HL-60/S4 (cell line): Measurements from ENCODE around the gene FCSK.

Experiments used
- in situ Hi-C: fragments of 300-500 bp; cut with MboI; formaldehyde crosslinking; loops from 2 replicates; pipeline ENCODE4 v1.14.3; 2022; ENCODE audit warnings: low sequenced_read_pairs

Gene FCSK

DNA sequence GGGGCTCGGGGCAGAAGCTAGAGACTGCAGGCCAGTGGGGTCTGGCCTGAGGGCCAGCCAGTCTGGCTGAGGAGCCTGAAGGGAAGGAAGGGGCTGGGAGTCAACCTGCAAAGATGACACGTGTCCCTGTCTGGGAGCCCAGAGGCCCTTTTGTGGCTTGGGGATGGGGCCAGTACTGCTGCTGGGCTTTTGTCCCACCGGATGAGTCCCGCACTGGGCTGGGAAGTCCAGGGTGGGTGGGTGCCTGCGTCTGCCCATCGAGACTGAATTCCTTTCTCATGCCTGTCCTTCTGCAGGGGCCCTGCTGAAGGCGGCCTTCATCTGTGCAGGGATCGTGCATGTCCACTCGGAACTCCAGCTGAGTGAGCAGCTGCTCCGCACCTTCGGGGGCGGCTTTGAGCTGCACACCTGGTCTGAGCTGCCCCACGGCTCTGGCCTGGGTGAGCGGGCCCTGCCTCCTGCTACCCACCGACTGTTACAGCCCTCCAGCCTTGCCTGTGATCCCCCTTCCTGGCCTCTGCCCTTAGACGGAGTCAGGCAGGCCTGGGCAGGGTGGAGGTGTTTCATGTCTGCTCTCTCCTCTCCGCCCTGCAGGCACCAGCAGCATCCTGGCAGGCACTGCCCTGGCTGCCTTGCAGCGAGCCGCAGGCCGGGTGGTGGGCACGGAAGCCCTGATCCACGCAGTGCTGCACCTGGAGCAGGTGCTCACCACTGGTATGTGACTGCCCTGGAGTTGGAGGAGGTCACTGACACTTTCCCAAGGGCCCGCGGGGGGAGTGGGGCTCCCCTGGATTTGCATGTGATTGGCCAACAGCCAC lies 20.9 kb downstream of the FCSK start:
- in situ Hi-C loops: no loop called here

DNA sequence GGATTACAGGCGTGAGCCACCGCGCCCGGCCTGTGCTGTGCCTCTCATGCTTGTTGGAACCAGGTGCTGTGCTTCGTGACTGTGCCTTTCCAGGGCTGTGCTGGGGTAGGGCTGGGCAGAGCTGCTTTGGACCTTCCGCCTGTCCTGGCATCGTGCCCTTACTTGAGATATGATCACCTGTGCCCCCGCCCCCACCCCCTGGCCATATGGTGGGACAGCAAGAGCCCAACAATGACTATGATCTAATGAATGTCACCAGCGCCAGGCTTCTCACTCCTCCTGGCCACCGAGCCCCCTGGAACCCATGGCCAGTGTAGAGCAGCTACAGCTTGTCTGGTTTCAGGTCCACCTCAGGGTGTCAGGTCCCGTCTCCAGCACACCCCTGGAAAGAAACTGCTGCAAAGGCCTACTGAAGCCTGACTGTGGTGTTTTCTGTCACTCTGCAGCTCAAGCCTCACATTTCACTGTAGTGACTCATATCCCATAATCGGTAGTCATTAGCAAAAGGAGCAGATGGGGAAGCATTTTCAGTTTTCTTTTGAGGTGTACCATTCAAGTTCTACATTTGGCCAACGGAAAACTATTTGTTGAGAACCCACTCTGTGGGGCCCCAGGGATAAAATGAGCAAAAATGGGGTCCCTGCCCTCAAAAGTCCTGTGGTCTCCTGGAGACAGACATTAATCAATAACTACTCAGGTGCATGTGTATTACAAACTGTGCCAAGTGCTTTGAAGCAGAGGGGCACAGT lies 22.1 kb downstream of the FCSK start:
- in situ Hi-C loops: no loop called here

DNA sequence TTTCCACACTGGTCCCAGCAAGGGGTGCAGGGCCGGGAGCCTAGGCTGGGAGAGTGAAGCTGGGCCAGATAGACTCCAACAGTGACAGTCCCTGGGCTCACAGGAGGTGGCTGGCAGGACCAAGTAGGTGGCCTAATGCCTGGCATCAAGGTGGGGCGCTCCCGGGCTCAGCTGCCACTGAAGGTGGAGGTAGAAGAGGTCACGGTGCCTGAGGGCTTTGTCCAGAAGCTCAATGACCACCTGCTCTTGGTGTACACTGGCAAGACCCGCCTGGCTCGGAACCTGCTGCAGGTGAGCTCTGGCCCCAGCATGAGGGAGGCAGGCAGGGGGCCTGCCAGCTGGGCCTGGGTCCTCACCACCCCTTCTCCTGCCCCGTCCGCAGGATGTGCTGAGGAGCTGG lies 23.8 kb downstream of the FCSK start:
- in situ Hi-C loops: no loop called here

DNA sequence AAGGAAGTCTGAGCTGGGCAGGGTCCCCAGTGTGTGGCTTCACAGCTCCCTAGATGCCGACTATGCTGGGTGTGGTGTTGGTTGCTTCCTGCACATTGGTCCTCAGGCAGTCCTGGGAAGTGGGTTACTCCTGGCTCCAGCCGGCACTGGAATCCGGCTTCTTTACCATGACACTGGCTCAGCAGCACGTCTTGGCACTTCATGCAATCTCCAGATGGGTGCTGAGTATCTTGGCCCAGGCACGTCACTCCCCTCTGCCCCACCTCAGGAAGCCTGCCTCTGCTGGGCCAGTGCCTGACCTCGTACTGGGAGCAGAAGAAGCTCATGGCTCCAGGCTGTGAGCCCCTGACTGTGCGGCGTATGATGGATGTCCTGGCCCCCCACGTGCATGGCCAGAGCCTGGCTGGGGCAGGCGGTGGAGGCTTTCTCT lies 24.5 kb downstream of the FCSK start:
- in situ Hi-C loops: no loop called here

DNA sequence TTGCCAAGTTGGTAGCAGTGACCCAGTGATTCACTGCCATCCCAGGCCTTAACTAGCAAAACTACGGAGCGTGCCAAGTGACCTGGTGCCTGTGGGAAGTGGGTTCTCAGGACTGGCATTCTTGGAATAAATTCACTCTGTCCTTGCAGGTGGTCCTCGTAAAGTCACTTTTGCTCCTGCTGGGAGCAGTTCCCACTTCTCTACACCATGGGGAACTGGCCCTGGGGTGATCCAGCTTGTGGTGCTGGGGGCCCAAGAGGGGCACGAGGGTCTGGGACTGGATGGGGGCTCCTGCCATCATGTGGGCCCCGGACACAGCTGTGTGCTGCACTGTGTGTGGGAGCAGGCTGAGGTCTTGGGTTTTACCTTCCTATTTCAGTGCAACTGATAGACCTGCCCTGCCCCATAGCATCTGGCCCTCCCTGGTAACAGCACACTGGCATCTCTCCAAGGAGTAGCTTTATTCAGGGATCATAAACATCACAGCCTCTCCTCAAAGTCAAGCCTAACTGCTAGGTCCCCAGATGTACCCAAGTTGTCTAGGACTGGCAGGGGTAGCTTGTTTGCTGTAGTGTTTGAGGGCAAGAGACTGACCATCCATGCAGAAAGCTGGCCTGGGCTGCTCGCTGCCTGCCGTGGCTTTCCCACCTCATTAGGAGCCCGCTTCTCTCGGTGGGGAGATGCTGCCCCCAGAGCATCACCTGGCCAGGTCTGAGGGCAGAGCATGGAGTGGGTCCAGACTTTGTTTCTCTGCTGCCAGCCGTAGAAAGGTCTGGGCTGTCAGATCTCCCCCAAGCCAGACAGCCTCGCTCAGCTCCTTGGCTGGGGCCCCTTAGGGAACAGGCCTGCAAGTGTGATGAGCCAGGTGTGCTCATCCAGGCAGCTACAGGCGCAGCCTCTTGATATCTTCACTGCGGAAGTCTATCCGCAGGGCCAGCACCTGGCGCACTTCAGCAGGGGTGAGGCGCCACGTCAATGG lies 26.0 kb downstream of the FCSK start:
- in situ Hi-C loops: no loop called here

DNA sequence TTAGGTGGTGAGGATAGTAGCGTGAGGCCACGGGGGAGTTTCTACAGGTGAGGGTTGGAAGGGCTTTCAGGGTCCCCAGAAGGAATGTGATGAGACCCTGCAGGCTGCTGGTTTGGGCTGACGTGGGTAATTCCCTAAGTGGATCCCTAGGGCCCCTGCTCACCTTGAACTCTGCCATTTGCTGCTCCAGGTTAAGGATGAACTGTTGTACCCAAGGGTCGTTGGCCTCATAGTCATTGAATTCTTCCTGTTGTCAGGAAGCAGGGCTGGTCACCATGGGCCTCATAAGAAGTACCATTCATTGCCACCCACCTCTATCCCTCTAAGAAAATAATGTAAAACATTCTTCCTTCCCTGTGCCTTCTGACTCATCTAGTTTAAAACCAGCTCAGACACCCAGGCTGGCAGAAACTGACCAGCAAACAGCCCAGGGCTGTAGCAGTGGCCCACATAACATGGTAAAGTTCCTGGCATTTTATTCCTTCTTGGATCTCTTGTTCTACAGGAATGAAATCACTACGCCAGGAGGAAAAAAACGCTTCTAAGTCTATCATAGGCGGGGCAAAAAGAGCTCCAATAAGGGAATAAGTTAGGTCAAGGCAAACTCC lies 27.6 kb downstream of the FCSK start:
- in situ Hi-C loops: no loop called here

DNA sequence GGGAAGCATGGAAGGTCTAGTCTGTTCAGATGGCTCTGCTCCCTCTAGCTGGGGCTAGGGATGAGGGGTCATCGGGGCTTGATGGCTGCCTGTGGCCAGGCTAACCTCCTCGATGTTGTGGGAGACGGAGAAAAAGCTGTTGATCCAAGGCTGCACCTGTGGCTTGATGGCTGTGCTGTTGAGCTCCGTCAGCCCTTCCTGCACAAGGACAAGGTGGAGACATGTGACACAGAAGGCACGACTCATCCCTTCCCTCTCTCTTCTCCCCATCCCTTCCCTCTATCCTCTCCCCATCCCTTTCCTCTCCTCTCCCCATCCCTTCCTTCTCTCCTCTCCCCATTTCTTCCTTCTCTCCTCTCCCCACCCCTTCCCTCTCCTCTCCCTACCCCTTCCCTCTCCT lies 28.2 kb downstream of the FCSK start:
- in situ Hi-C loops: no loop called here

DNA sequence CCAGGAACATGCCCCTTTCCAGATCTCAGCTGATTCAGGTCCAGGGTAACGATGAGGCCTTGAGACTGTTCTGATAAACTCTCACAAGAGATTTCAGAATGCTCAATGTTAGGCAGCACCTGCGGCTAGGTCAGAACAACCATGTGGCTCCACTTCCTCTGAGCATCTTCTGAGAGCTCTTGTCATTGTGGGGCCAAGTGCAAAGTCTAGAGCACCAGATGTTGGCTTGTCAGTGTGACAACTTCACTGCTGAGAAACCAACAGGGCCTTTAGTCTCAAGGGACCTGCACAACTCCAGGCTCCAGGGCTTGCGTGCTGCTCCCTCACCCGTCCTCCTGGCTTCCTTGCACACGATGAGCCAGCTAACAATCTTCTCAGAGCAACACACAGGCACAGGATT lies 29.0 kb downstream of the FCSK start:
- in situ Hi-C loops: no loop called here

DNA sequence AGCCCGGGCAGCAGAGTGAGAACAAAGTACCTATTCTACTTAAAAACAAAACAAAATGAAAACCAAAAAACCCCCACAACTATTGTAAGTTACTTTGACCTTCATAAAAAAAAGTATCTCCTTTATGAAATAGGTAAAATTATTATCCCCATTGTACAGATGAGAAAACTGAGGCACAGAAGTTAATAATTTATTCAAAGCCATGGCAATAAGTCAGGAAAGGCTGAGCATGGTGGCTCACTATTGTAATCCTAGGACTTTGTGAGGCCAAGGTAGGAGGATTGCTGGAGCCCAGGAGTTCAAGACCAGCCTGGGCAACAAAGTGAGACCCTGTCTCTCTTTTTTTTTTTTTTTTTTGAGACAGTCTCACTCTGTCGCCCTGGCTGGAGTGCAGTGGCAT lies 30.5 kb downstream of the FCSK start:
- in situ Hi-C loops: no loop called here

DNA sequence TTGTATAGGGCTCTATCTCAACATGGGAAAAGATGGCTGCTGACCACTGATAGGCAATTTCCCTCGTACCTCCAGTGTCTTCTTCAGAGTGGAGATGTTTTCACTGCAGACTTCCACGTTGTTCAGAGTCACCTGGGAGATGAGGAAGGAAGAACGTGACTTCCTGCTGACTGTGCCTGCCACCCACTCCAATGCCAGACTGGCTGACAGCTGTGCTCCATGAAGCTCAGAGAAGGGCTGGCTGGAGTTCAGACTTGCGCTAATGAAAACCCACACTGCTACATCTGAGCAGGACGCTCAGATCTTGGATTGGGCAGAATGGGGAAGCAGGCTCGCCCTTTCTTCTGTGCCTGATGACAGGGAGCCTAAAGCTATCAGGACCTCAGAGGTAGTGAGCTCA lies 35.9 kb downstream of the FCSK start:
- in situ Hi-C loops: no loop called here

DNA sequence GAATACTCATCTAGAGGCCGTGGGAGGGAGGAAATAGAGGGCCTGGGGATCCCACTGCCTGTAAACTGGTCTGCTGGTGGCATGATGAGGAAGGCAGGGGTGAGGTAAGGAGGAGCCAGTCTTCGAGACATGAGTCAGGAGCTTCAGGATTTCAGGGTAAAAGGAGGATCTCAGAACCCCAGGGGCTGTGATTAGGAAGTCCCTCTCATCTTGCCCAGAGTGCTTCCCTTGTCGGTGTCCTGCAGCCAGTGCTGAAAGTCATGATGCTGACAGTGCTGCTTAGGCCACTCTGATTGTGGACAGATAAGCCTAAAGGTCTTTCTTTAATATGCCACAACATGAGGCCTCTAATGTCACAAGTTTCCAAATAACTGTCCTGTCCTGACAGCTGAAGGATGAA lies 39.4 kb downstream of the FCSK start:
- in situ Hi-C loops: no loop called here

DNA sequence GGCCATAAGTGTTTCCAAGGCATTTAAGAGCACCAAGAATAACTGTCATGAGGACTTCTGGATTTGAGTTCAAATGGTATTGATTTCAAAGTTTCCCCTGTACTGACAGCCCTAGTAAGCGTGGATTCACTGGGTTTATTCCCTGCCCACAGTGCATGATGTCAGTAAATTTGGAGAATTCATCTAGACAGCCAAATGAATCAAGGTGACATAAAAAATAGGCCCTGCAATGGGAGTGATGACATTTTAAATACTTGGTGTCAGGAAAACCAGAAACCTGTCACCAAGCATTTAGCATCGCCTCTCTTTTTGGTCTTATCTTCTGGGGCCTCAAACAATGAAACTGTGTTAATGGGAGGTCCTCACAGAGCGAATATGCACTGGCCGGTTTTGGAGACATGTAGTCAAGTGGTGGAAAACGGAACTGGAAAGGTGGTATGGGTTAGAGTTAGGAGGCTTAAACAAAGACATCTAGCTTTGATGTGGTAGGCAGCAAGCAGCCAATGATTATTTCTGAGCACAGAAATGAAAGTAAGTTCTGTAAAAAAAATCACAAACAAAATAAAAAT lies 39.9 kb downstream of the FCSK start:
- in situ Hi-C loops: no loop called here

DNA sequence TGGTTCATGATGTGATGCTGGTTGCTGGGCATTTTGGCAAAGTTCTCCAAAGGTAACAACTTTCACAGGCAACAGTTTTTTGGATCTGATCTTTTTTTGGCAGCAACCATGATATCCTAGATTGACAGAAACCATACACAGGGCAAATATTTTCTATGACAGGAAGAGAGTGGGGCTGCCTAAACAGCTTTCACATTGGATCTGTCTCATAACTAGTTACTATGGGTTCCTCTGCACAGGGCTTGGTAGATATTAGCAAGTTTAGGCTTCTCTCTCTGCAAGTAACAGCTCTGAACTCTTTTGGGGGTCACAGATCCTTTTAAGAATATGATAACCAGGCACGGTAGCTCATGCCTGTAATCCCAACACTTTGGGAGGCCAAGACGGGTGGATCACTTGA lies 40.4 kb downstream of the FCSK start:
- in situ Hi-C loops: no loop called here

DNA sequence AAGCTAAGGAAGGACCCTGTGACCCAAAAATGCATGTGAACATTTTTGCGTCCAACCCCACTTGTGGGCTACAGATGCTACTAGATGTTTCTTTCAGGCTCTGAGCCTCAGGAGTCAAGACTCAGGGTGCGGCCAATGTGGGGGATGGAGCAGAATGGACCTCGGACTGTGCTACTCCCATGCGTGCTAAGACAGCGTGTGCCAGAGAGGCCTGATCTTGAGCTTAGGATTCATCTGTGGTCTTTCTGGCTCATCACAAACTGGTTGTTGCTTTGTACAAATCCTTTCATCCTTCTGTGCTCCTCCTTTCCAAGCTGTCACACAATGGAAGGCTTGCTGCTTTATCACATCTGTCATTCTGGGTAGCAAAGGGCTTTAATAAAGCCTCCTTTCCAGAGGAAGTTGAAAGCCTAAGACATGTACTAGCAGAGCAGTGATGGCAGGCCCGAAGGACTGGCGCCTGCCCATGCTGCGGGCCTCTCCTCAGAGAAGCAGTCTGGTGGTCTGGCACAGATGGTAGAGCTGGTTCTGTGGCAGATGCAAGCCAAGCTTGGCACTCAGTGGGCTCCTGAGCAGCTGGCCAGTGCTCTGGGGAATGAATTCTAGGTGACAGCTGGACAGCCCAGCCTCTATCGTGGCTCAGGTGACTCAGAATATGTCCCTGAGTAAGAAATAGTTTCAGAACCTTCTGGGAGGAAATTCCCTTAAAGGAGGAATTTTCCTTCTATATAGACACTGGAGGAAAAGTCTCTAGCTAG lies 41.2 kb downstream of the FCSK start:
- in situ Hi-C loops: no loop called here

DNA sequence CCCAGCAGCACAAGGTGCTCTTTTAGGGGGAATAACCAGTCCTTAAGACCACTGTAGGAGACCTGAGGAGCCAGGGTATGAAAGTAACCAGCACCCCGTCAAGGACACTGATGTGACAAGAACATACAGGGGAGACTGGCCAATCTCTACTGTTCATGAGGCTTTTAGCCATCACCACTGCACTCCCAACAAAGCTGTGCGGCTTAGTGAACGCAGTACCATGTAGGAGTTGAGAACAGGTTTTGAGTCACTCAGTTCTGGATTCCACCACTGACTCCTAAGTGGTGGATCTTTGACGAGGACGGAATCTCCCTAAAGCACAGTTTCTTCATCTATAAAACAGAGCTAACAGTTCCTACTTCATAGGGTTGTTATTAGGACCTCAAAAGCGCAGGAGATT lies 42.1 kb downstream of the FCSK start:
- in situ Hi-C loops: no loop called here

DNA sequence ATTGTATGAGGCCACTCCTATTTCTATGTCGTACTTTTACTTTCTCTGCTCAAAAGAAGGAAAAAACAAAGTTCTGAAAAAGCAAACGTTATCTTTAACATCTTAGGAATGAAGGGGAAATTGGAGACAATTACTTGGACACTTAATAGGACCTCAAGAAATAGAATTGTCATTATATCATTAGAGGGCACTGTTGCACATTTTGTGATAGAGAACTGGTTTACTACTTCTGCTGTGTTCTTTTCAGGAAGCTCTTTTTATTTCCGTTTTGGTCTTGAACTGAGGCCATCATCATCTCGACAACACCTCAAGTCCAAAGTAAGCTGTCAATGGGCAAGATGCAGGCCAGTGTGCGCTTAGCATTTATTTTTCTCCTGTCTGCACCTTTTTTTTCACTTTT lies 54.4 kb downstream of the FCSK start:
- in situ Hi-C loops: no loop called here

DNA sequence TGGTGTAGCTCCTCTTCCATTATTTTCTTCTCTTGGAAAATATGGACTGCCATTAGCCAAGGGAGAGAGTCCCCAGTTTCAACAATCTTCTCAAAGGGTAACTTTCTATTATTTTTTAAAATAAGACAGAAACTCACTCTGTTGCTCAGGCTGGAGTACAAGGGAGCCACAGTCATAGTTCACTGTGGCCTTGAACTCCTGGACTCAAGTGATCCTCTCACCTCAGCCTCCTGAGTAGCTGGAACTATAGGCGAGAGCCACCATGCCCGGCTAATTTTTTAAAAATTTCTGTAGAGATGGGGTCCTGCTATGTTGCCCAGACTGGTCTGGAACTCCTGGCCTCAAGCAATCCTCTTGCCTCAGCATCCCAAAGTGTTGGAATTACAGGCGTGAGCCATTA lies 55.8 kb downstream of the FCSK start:
- in situ Hi-C loops: no loop called here

DNA sequence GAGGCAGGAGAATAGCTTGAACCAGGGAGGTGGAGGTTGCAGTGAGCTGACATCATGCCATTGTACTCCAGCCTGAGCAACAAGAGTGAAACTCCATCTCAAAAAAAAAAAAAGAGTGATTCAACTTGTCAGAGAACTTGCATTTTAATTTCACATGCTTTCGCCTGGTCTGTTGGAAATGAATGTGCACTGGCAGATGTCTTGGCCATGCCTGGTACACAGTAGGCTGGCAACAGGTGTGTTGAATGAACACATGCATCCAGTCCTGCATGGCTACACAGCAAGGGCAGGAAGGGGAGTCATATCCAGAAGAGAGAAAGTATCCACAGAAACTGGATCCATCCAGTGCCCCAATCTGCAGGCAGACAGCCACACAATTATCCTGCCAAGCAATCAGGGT lies 57.4 kb downstream of the FCSK start:
- in situ Hi-C loops: no loop called here

DNA sequence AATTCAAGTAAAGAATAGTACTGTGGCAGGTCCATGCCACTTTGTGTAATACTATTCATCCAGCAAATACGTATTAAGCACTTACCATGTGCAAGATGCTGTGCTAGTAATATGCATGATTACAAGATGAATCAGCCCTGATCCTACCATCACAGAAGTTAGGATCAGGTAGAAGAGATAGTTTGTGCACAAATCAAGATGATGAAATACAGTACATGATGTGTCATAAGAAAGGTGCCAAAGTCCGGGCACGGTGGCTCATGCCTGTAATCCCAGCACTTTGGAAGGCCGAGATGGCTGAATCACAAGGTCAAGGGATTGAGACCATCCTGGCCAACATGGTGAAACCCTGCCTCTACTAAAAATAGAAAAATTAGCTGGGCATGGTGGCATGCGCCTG lies 58.1 kb downstream of the FCSK start:
- in situ Hi-C loops: no loop called here
